ENCODE data around the gene SLC15A2.

- TF ChIP-seq CTCF (IDR thresholded peaks at IDR 0.05): no peak
- TF ChIP-seq POLR2A (IDR thresholded peaks at IDR 0.05): no peak
Measured at GRCh38 chr3:121852256-121852655, 41.9 kb upstream of the SLC15A2 start.
